H9 (cell line): ENCODE results near the gene COLQ. TPM values are rescaled to one million over a fixed set of nuclear protein-coding genes. Genes with fewer than 3 reads are reported as not detected.

ENCODE experiments used
- DNase-seq: peaks from one replicate; pipeline ENCODE4 v3.0.0-alpha.2; 2017
- H2AFZ ChIP-seq: one replicate; pipeline ENCODE4 v1.6.1; 2013; ENCODE audit warnings: mild to moderate bottlenecking, low read length, control low read depth, moderate library complexity
- H2AK5ac ChIP-seq: 2 replicates; pipeline ENCODE4 v1.6.1; 2013; ENCODE audit warnings: low read length, control low read depth, mixed read lengths; ENCODE audit not compliant: insufficient read length
- H2BK120ac ChIP-seq: one replicate; pipeline ENCODE4 v1.6.1; 2013; ENCODE audit warnings: low read depth, mild to moderate bottlenecking, low read length, control low read depth, inconsistent platforms; ENCODE audit not compliant: poor library complexity, severe bottlenecking
- H2BK12ac ChIP-seq: 2 replicates; pipeline ENCODE4 v1.6.1; 2013; ENCODE audit warnings: low read length, control low read depth, mixed read lengths, low read depth; ENCODE audit not compliant: insufficient read length
- H2BK15ac ChIP-seq: 2 replicates; pipeline ENCODE4 v1.6.1; 2013; ENCODE audit warnings: low read depth, low read length, control low read depth
- H2BK20ac ChIP-seq: one replicate; pipeline ENCODE4 v1.6.1; 2013; ENCODE audit warnings: low read depth, mild to moderate bottlenecking, low read length, control low read depth, inconsistent platforms; ENCODE audit not compliant: poor library complexity, severe bottlenecking
- H2BK5ac ChIP-seq: 2 replicates; pipeline ENCODE4 v1.6.1; 2013; ENCODE audit warnings: low read length, control low read depth, mixed read lengths; ENCODE audit not compliant: insufficient read length
- H3K14ac ChIP-seq: 2 replicates; pipeline ENCODE4 v1.6.1; 2013; ENCODE audit warnings: low read length, control low read depth; ENCODE audit not compliant: insufficient read depth
- H3K18ac ChIP-seq: 2 replicates; pipeline ENCODE4 v1.6.1; 2013; ENCODE audit warnings: low read depth, mild to moderate bottlenecking, mixed read lengths, low read length, control low read depth; ENCODE audit not compliant: insufficient read length
- H3K23ac ChIP-seq: 2 replicates; pipeline ENCODE4 v1.6.1; 2013; ENCODE audit warnings: low read length, control low read depth, mixed read lengths, low read depth; ENCODE audit not compliant: insufficient read length
- H3K23me2 ChIP-seq: 2 replicates; pipeline ENCODE4 v1.6.1; 2013; ENCODE audit warnings: low read depth, mild to moderate bottlenecking, mixed read lengths, low read length, control low read depth; ENCODE audit not compliant: insufficient read length, poor library complexity, severe bottlenecking
- H3K27ac ChIP-seq: 2 replicates; pipeline ENCODE4 v1.5.1; 2013; ENCODE audit warnings: low read length, control low read depth, mixed read lengths, low read depth; ENCODE audit not compliant: insufficient read length
- H3K27me3 ChIP-seq: 2 replicates; pipeline ENCODE4 v1.6.1; 2013; ENCODE audit warnings: low read length, control low read depth, inconsistent platforms; ENCODE audit not compliant: insufficient read depth
- H3K4ac ChIP-seq: 2 replicates; pipeline ENCODE4 v1.6.1; 2013; ENCODE audit warnings: low read depth, mild to moderate bottlenecking, control low read depth, inconsistent platforms, low read length, moderate library complexity
- H3K4me1 ChIP-seq: 2 replicates; pipeline ENCODE4 v1.6.1; 2013; ENCODE audit warnings: low read length, control low read depth, inconsistent platforms; ENCODE audit not compliant: insufficient read depth
- H3K4me2 ChIP-seq: 2 replicates; pipeline ENCODE4 v1.6.1; 2013; ENCODE audit warnings: low read length, control low read depth, mixed read lengths; ENCODE audit not compliant: insufficient read length, insufficient read depth
- H3K56ac ChIP-seq: 2 replicates; pipeline ENCODE4 v1.6.1; 2013; ENCODE audit warnings: low read depth, mild to moderate bottlenecking, mixed read lengths, low read length, control low read depth; ENCODE audit not compliant: insufficient read length
- H3K79me1 ChIP-seq: 2 replicates; pipeline ENCODE4 v1.6.1; 2013; ENCODE audit warnings: low read depth, mild to moderate bottlenecking, moderate library complexity, low read length, control low read depth, inconsistent platforms; ENCODE audit not compliant: insufficient read depth, poor library complexity, severe bottlenecking
- H3K79me2 ChIP-seq: 2 replicates; pipeline ENCODE4 v1.6.1; 2013; ENCODE audit warnings: low read length, control low read depth, inconsistent platforms; ENCODE audit not compliant: insufficient read depth
- H3K9ac ChIP-seq: 2 replicates; pipeline ENCODE4 v1.6.1; 2013; ENCODE audit warnings: low read length, control low read depth, mixed read lengths; ENCODE audit not compliant: insufficient read length; ENCODE audit errors: extremely low read depth
- H3K9me3 ChIP-seq: one replicate; pipeline ENCODE4 v1.6.1; 2013; ENCODE audit warnings: low read depth, low read length, inconsistent platforms; ENCODE audit not compliant: control insufficient read depth
- H3T11ph ChIP-seq: one replicate; pipeline ENCODE4 v1.6.1; 2013; ENCODE audit warnings: mild to moderate bottlenecking, low read length, control low read depth, inconsistent platforms
- H4K20me1 ChIP-seq: one replicate; pipeline ENCODE4 v1.6.1; 2013; ENCODE audit not compliant: control insufficient read depth, insufficient read length, insufficient read depth
- H4K5ac ChIP-seq: 2 replicates; pipeline ENCODE4 v1.6.1; 2013; ENCODE audit warnings: low read depth, mild to moderate bottlenecking, mixed read lengths, low read length, control low read depth; ENCODE audit not compliant: insufficient read length
- H4K8ac ChIP-seq: replicated peaks from 2 replicates; pipeline ENCODE4 v1.6.1; 2013; ENCODE audit warnings: low read length, control low read depth, mixed read lengths, low read depth; ENCODE audit not compliant: insufficient read length
- H4K91ac ChIP-seq: 2 replicates; pipeline ENCODE4 v1.6.1; 2013; ENCODE audit warnings: low read depth, mild to moderate bottlenecking, moderate library complexity, mixed read lengths, low read length, control low read depth; ENCODE audit not compliant: insufficient read length
- H3K27ac Mint-ChIP-seq, 3 experiments: 2 replicates in 2 of 3; 3 replicates in 1 of 3; pipeline ENCODE4 v1.8.0; 2020 to 2021; ENCODE audit warnings: mixed read lengths in 3 of 3, mild to moderate bottlenecking in 1 of 3, moderate library complexity in 1 of 3
- H3K27me3 Mint-ChIP-seq: 2 replicates; pipeline ENCODE4 v1.8.0; 2021; ENCODE audit warnings: low read depth, mild to moderate bottlenecking, moderate library complexity, mixed read lengths
- H3K36me3 Mint-ChIP-seq, 3 experiments: 2 replicates in 2 of 3; 3 replicates in 1 of 3; pipeline ENCODE4 v1.8.0; 2020 to 2021; ENCODE audit warnings: low read depth in 3 of 3, mixed read lengths in 3 of 3; ENCODE audit not compliant: insufficient read depth in 1 of 3
- H3K4me1 Mint-ChIP-seq, 2 experiments: 2 replicates each; pipeline ENCODE4 v1.8.0; 2020; ENCODE audit warnings: mixed read lengths in 2 of 2
- H3K4me3 Mint-ChIP-seq, 2 experiments: 2 replicates in 1 of 2; 3 replicates in 1 of 2; pipeline ENCODE4 v1.8.0; 2020 to 2021; ENCODE audit warnings: mild to moderate bottlenecking in 2 of 2, mixed read lengths in 2 of 2, moderate library complexity in 1 of 2
- H3K9me3 Mint-ChIP-seq, 2 experiments: 2 replicates in 1 of 2; 3 replicates in 1 of 2; pipeline ENCODE4 v1.8.0; 2020; ENCODE audit warnings: mild to moderate bottlenecking in 2 of 2, mixed read lengths in 2 of 2, moderate library complexity in 1 of 2
- CTCF ChIP-seq: fragments of 200-600 bp; sonication (generic); conservative IDR thresholded peaks from 3 replicates; pipeline ENCODE4 v1.8.0; 2021; ENCODE audit warnings: antibody characterized with exemption, mild to moderate bottlenecking
- WGBS: extraction: QIAGEN DNeasy Blood & Tissue Kit; methylation state at CpG from one replicate; pipeline ENCODE4 v1.1.7; 2013; ENCODE audit warnings: missing lambda C conversion rate, low lambda C conversion rate, mixed read lengths; ENCODE audit not compliant: insufficient read length; ENCODE audit errors: extremely low coverage; 5-methylcytosine and 5-hydroxymethylcytosine counted together
- total RNA-seq: library from RNA; stranded (reverse); gene quantifications from 2 replicates; pipeline ENCODE4 v1.2.1, GENCODE V29; 2021

COLQ gene
- total RNA-seq, 1 experiment from 2014 or later = 0.61 TPM

- Histone ChIP-seq H3K9me3 (no peaks in the 10 kb centered on the region), H3K23ac (no peak overlapping the region), H3K79me2 (no peaks in the 10 kb centered on the region), H3K9ac (no peak overlapping the region), H4K8ac (no peak overlapping the region), H3K4me2 (no peak overlapping the region), H4K20me1 (no peaks in the 10 kb centered on the region), H3K23me2 (no peaks in the 10 kb centered on the region), H3K4me1 (peaks cover 8% of the 10 kb centered on the region; the same call in 1 of the 2 replicates), H3T11ph (no peak overlapping the region), H3K18ac (no peak overlapping the region), H2BK20ac (no peak overlapping the region), H4K5ac (no peak overlapping the region), H4K91ac (no peak overlapping the region), H2AFZ (peak overlapping the region; percentile 34), H2BK12ac (no peak overlapping the region), H3K4ac (no peak overlapping the region), H3K56ac (no peak overlapping the region), H2AK5ac (no peak overlapping the region), H3K27ac (no peak overlapping the region), H2BK15ac (no peak overlapping the region), H3K79me1 (no peaks in the 10 kb centered on the region), H2BK5ac (no peak overlapping the region), H2BK120ac (no peak overlapping the region), H3K14ac (no peak overlapping the region), H3K27me3 (peaks cover 2% of the 10 kb centered on the region; the same call in 1 of the 2 replicates)
- no peak for DNase-seq
- no peaks in the 10 kb centered on the region for H3K36me3 Mint-ChIP-seq
- no peak for TF ChIP-seq CTCF
- no peak overlapping the region for H3K27ac Mint-ChIP-seq
- no CpG with 5 or more reads among the region's 4 CpGs for WGBS
- no peak overlapping the region for H3K4me3 Mint-ChIP-seq
- peaks cover 34% of the 10 kb centered on the region for H3K27me3 Mint-ChIP-seq
- H3K9me3 Mint-ChIP-seq = no peaks in the 10 kb centered on the region
- peaks cover 24 to 31% of the 10 kb centered on the region in 2 experiments for H3K4me1 Mint-ChIP-seq
These were observed 2.4 kb downstream of the COLQ start for GRCh38 chr3:15519096-15519495.
